Esophagus (tissue), 2 donors: ENCODE data around the gene EIF3F. TPM values are rescaled to one million over a fixed set of nuclear protein-coding genes. Genes with fewer than 3 reads are reported as not detected.

Experiments used
- H3K27ac ChIP-seq, 2 donors: one replicate each; pipeline ENCODE4 v1.5.1; 2013; ENCODE audit warnings: low read depth in 2 of 2, mild to moderate bottlenecking in 2 of 2, inconsistent platforms in 1 of 2, low read length in 1 of 2, moderate library complexity in 1 of 2
- H3K27me3 ChIP-seq, 2 donors: one replicate each; pipeline ENCODE4 v1.6.1; 2013; ENCODE audit warnings: low read length in 2 of 2, control low read depth in 1 of 2, mild to moderate bottlenecking in 1 of 2; ENCODE audit not compliant: insufficient read depth in 2 of 2, control insufficient read depth in 1 of 2
- H3K36me3 ChIP-seq, 2 donors: one replicate each; pipeline ENCODE4 v1.6.1; 2013; ENCODE audit warnings: low read length in 1 of 2; ENCODE audit not compliant: control insufficient read depth in 2 of 2, insufficient read depth in 2 of 2
- H3K4me1 ChIP-seq, 2 donors: one replicate each; pipeline ENCODE4 v1.6.1; 2013; ENCODE audit warnings: low read length in 1 of 2; ENCODE audit not compliant: control insufficient read depth in 2 of 2, insufficient read depth in 2 of 2
- H3K4me3 ChIP-seq, 2 donors: one replicate each; pipeline ENCODE4 v1.5.1; 2013; ENCODE audit warnings: low read length in 2 of 2, mild to moderate bottlenecking in 2 of 2, low read depth in 1 of 2, moderate library complexity in 1 of 2
- H3K9me3 ChIP-seq, 2 donors: one replicate each; pipeline ENCODE4 v1.6.1; 2013; ENCODE audit warnings: mild to moderate bottlenecking in 2 of 2, low read depth in 1 of 2, low read length in 1 of 2, moderate library complexity in 1 of 2; ENCODE audit not compliant: control insufficient read depth in 2 of 2, insufficient read depth in 1 of 2
- WGBS, 2 donors: extraction: QIAGEN DNeasy Blood & Tissue Kit; methylation state at CpG; one replicate each; pipeline ENCODE4 v1.1.7; 2013; 5-methylcytosine and 5-hydroxymethylcytosine counted together
- polyA plus RNA-seq, 2 donors: library from polyadenylated mRNA; stranded (reverse); fragments of 200-250 nt; gene quantifications; one replicate each; pipeline ENCODE4 v1.2.3, GENCODE V29; 2013
- donor health status: healthy with polysubstance abuse.
- donor health status: Bipolar disorder and iron deficiency.

EIF3F gene
- polyA plus RNA-seq, 2 donors = 80.4 to 406 TPM

DNA sequence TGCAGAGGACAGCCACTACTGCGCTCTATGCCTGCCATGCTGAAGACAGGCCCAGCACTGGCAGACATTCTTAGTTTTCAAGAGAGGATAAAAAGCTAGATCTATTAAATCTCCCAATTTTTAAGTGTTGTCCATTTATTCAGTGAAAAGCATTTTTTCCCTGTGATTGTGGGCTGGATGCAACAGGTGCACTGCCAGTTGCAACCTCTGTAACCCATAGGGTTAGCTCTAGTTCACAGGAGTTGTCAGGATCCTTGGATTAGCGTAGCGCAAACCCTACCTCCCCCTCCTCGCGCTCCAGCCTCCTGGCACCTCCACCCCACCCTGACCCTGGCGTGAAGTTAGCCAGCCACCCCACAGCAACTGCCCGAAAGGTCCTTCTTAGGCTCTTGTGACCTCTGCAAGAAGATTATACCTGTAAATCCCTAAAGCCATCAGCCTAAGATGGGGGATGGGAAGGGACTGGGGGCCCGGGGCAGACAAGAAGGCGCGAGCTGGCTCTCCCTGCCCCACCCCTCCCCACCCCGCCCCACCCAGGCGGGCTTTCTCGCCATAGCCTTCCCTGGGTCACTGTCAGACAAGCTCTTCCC lies 30.9 kb downstream of the EIF3F start:
- H3K4me1 ChIP-seq = peaks cover 4% of the 10 kb centered on the region in 2 donors
- no peaks in the 10 kb centered on the region for H3K36me3 ChIP-seq

DNA sequence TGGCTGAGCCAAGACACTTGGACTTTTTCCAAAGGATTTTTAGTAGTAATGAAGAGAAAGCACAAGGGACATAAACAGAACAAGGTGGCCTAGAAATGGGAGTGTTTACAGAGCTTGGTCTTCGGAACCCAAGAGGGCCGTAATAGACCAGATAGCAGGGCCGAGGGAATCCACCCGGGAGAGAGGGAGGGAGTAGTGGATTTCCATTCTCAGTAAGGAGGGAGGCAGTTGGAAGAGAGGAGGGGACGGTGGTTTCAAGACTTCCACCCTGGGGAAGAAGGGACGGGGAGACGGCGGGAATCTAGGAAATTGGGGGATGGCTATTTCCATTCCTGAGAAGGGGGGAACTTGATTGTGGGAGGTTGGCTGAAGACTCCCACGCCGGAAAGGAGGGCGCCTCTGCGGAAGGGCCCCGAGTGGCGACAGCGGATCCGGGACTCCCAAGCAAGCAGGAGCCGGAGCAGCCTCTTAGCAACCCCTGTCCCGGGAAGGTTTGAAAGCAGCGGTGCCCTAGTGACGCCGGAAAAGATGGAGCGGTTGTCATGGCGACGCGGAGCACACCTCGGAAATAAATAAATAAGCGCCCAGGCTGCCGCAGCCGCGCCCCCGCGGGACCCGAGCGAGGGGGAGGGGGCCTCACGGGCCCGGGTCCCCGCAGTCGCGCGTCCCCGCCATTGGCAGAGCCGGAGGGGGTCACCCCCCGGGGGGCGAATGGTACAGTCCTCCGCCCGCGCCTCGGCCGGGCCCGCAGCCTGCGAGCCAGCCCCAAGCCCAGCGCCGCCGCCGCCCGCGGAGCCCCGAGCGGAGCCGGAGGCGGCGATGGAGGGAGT lies 31.6 kb downstream of the EIF3F start:
- Histone ChIP-seq H3K27ac (peak overlapping the region; percentile 58 to 65), H3K4me3 (peak overlapping the region; percentile 46 to 50), H3K9me3 (no peaks in the 10 kb centered on the region), H3K27me3 (peaks cover 0 to 6% of the 10 kb centered on the region in 2 donors), H3K36me3 (no peaks in the 10 kb centered on the region), H3K4me1 (peaks cover 4% of the 10 kb centered on the region in 2 donors)
- WGBS, 2 donors = 1 to 2% methylated on average over 57 to 62 of the region's 62 CpGs

More for the DNA sequence above, 30.9 kb downstream of the EIF3F start:
- H3K9me3 ChIP-seq = no peaks in the 10 kb centered on the region
- H3K27ac ChIP-seq = peak overlapping the region in 1 of 2 donors; percentile 5
- H3K27me3 ChIP-seq = peaks cover 0 to 6% of the 10 kb centered on the region in 2 donors
- 42 to 48% methylated on average over 13 of the region's 13 CpGs for WGBS, 2 donors
- no peak overlapping the region for H3K4me3 ChIP-seq

DNA sequence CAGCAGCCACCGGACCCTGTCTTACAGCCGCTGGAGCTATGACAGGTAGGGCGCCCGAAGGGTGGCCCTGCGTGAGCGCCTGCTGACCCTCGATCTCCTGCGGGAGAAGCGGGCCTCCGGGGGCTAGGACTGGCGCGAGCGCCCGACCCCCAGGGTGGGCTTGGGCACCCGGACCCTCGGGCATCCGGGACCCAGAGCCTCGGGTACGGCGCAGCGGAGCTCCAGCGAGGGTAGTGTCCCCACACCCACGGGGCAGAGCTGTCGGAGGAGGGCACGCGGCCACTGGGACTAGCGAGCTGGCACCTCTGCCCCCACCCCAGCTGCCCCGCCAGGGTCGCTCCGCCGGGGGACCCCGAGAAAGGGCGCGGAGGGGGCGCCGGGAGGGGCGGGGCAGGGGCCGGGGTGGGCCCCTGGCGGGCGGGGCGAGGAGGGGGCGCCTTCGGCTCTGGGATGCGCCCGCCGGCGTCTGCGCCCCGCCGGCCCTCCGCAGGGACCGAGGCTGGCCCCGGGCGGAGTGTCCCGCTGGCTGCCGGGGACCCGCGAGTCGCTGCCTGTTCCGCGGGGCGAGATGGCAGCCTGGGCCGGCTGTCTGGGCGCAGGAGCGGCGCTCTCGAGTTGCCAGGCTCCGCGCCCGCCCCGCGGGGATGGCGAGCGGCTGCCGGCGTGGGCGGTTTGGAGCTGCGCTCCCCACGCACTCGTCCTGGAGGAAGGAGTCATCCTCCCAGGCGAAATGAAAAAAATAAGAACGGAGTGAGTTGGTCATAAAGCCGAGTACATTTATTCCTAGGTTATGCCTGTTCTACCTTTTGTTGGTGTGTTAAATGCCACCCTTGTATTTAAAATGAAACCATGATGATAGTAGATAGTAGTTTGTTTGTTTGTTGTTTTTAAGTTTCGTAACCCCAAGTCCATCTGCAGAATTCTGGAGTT lies 32.4 kb downstream of the EIF3F start:
- H3K27me3 ChIP-seq = peaks cover 0 to 6% of the 10 kb centered on the region in 2 donors
- 0 to 1% methylated on average over 54 to 84 of the region's 84 CpGs for WGBS, 2 donors

GRCh38 chr11:8020244-8020597 lies 33.1 kb downstream of the EIF3F start:
- Histone ChIP-seq H3K4me3 (peak overlapping the region in 1 of 2 donors; percentile 50), H3K27me3 (peaks cover 0 to 6% of the 10 kb centered on the region in 2 donors)

More for the DNA sequence above, 32.4 kb downstream of the EIF3F start:
- Histone ChIP-seq H3K36me3 (no peaks in the 10 kb centered on the region), H3K27ac (peak overlapping the region; percentile 55 to 65), H3K9me3 (no peaks in the 10 kb centered on the region), H3K4me3 (peak overlapping the region; percentile 46 to 50), H3K4me1 (peaks cover 4% of the 10 kb centered on the region in 2 donors)

DNA sequence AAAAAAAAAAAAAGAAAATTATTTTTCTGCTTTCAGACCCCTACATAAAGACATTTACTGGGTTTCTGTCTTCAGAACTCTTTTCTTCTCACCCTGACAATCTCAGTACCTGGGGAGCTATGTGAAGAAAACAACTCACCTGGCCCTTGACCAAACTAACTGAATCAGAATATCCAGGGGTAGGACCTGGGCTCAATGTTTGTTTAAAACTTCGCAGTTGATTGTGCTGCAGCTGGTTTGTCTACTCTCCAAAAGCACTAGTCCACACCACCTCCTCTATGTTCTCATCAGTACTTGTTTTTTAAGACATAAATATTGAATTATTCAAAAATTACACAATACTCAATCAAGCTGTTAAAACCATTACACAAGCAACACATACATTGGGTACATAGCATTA lies 34.8 kb downstream of the EIF3F start:
- H3K27ac ChIP-seq = no peak overlapping the region
- H3K4me3 ChIP-seq = no peak overlapping the region
- peaks cover 4% of the 10 kb centered on the region in 2 donors for H3K4me1 ChIP-seq
- H3K27me3 ChIP-seq = peaks cover 0 to 6% of the 10 kb centered on the region in 2 donors
- no peaks in the 10 kb centered on the region for H3K9me3 ChIP-seq
- H3K36me3 ChIP-seq = no peaks in the 10 kb centered on the region
- 62 to 82% methylated on average over 1 of the region's 1 CpG for WGBS, 2 donors

More at GRCh38 chr11:8020244-8020597, 33.1 kb downstream of the EIF3F start:
- 50 to 56% methylated on average over 7 of the region's 7 CpGs for WGBS, 2 donors
- H3K9me3 ChIP-seq = no peaks in the 10 kb centered on the region
- H3K27ac ChIP-seq = no peak overlapping the region
- H3K36me3 ChIP-seq = no peaks in the 10 kb centered on the region
- H3K4me1 ChIP-seq = peaks cover 4% of the 10 kb centered on the region in 2 donors

- H3K36me3 ChIP-seq = no peaks in the 10 kb centered on the region
- H3K4me3 ChIP-seq = no peak overlapping the region
- peaks cover 0 to 6% of the 10 kb centered on the region in 2 donors for H3K27me3 ChIP-seq
- H3K4me1 ChIP-seq = peaks cover 4% of the 10 kb centered on the region in 2 donors
- H3K9me3 ChIP-seq = no peaks in the 10 kb centered on the region
- WGBS, 2 donors = 77 to 78% methylated on average over 2 of the region's 2 CpGs
- no peak overlapping the region for H3K27ac ChIP-seq
Observed at GRCh38 chr11:8022876-8023275, 35.7 kb downstream of the EIF3F start.

DNA sequence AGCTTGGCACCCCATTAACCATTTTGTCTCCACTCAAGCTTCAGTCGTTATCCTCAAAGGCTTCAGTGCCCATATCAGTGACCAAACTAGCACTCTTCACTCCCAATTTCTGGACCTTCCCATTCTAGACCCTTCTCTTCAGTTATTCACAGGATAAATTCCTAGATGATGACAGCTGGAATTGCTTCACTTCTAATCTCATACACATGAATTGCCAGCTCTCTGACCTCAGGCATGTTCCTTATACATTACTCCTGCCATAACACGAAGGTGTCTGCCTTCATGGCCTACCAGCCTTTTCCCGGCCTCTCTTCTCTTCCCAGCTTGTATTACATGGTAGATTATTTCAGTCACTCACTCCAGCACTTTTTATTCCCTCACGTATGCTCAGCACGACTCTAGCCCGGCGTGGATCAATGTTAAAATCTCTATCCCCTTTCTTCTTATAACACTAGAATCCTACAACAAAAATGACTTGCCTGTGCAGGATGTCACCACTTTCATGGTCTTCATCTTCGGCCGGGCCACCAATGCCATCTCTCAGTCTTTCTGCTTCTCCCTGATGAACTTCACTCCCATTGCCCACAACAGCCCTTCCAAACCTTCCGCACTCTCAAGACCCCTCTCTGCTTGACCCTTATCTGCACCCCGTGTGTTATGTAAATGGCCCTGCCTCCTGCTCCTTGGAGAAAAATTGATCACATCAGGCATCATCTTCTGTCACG lies 36.9 kb downstream of the EIF3F start:
- WGBS, 2 donors = 89 to 91% methylated on average over 12 of the region's 12 CpGs

DNA sequence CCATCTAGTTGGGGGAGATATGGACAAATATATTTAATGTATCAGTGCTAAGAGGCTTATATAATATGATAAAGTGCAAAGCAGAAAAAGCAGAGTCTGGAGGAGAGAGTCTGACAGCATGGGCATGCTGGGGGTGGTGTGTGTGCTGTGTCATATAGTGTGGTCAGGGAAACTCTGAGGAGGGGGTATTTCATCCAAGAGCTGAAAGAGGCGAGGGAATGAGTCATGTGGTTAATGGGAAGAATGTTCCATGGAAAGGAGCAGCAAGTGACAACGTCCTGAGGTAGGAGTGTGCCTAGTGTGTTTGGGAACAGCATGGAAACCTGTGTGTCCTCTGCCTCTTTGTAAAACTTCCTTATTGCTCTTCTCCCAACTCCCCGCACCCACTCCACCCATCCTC lies 38.0 kb downstream of the EIF3F start:
- H3K27ac ChIP-seq = no peak overlapping the region
- no peak overlapping the region for H3K4me3 ChIP-seq
- no peaks in the 10 kb centered on the region for H3K9me3 ChIP-seq
- H3K4me1 ChIP-seq = no peaks in the 10 kb centered on the region
- H3K36me3 ChIP-seq = no peaks in the 10 kb centered on the region
- H3K27me3 ChIP-seq = no peaks in the 10 kb centered on the region
- WGBS, 2 donors = 64 to 74% methylated on average over 3 of the region's 3 CpGs

More for the DNA sequence above, 36.9 kb downstream of the EIF3F start:
- no peak overlapping the region for H3K4me3 ChIP-seq
- H3K36me3 ChIP-seq = no peaks in the 10 kb centered on the region
- no peaks in the 10 kb centered on the region for H3K9me3 ChIP-seq
- peaks cover 0 to 6% of the 10 kb centered on the region in 2 donors for H3K27me3 ChIP-seq
- no peak overlapping the region for H3K27ac ChIP-seq
- H3K4me1 ChIP-seq = peaks cover 0 to 4% of the 10 kb centered on the region in 2 donors

GRCh38 chr11:8025816-8026215 lies 38.7 kb downstream of the EIF3F start:
- Histone ChIP-seq H3K27ac (no peak overlapping the region), H3K9me3 (no peaks in the 10 kb centered on the region), H3K27me3 (no peaks in the 10 kb centered on the region), H3K4me1 (no peaks in the 10 kb centered on the region), H3K4me3 (no peak overlapping the region), H3K36me3 (no peaks in the 10 kb centered on the region)
- WGBS, 2 donors = 36 to 40% methylated on average over 2 of the region's 2 CpGs
